ENCODE data around the gene IRX2. TPM values are rescaled to one million over a fixed set of nuclear protein-coding genes. Genes with fewer than 3 reads are reported as not detected.

The IRX2 gene
- total RNA-seq, 1 experiment from 2014 or later = not detected

DNA sequence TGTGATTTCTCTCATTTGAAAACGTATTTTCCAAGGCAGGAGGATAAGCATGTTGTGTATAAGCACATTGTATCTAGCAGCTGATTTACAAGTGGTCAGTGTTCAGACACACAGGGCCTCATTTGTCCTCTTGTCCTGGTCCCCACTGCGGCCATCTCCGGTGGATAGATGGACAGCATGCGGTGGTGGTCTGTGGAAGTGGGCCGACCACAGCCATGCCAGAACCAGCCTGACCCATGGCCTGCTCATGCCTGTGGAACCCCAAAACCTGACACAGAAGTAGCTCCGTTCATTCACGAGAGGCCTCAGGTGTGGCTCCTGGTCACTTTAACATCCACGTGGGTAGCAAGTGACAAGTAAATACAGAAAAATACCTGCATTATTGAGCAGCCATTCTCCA lies 14.6 kb downstream of the IRX2 start:
- TF ChIP-seq, protein P1, sequence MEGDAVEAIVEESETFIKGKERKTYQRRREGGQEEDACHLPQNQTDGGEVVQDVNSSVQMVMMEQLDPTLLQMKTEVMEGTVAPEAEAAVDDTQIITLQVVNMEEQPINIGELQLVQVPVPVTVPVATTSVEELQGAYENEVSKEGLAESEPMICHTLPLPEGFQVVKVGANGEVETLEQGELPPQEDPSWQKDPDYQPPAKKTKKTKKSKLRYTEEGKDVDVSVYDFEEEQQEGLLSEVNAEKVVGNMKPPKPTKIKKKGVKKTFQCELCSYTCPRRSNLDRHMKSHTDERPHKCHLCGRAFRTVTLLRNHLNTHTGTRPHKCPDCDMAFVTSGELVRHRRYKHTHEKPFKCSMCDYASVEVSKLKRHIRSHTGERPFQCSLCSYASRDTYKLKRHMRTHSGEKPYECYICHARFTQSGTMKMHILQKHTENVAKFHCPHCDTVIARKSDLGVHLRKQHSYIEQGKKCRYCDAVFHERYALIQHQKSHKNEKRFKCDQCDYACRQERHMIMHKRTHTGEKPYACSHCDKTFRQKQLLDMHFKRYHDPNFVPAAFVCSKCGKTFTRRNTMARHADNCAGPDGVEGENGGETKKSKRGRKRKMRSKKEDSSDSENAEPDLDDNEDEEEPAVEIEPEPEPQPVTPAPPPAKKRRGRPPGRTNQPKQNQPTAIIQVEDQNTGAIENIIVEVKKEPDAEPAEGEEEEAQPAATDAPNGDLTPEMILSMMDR (conservative IDR thresholded peaks at IDR 0.05; ENCODE audit: low read depth, low read length) = no peak
- no peak for TF ChIP-seq EZH2 (IDR thresholded peaks at IDR 0.05; ENCODE audit: borderline replicate concordance, low read depth, low read length, poor library complexity, severe bottlenecking)
- Histone ChIP-seq H3K4me3 (ENCODE audit: low read depth, low read length, poor library complexity, severe bottlenecking) (no peak overlapping the region), H3K4me1 (ENCODE audit: insufficient read depth, low read length, poor library complexity, severe bottlenecking) (no peaks in the 10 kb centered on the region), H3K27ac (ENCODE audit: low read depth, low read length, poor library complexity, severe bottlenecking) (no peak overlapping the region), H3K27me3 (replicated peaks; ENCODE audit: insufficient read depth, low read depth, low read length, poor library complexity) (no peaks in the 10 kb centered on the region), H3K9me3 (ENCODE audit: low read depth, low read length, poor library complexity, severe bottlenecking) (peaks cover 15% of the 10 kb centered on the region), H3K36me3 (ENCODE audit: insufficient read depth, low read length, poor library complexity, severe bottlenecking) (no peaks in the 10 kb centered on the region)
- intact Hi-C loops (cut with micrococcal nuclease; ENCODE audit: unreplicated experiment) = no loop called here
- no peak for DNase-seq (ENCODE audit: low spot score)
- CTCF ChIA-PET = no interaction called here
- BruUV-seq (replicated peaks) = no TSS peak
- POLR2A ChIA-PET (ENCODE audit: low non-redundant PET) = no interaction called here

GRCh38 chr5:2735996-2736395 lies 15.5 kb downstream of the IRX2 start:
- intact Hi-C loops (cut with micrococcal nuclease; ENCODE audit: unreplicated experiment) = no loop called here
- TF ChIP-seq EZH2 (IDR thresholded peaks at IDR 0.05; ENCODE audit: borderline replicate concordance, low read depth, low read length, poor library complexity, severe bottlenecking) = no peak
- TF ChIP-seq, protein P1 (conservative IDR thresholded peaks at IDR 0.05; ENCODE audit: low read depth, low read length) = no peak

DNA sequence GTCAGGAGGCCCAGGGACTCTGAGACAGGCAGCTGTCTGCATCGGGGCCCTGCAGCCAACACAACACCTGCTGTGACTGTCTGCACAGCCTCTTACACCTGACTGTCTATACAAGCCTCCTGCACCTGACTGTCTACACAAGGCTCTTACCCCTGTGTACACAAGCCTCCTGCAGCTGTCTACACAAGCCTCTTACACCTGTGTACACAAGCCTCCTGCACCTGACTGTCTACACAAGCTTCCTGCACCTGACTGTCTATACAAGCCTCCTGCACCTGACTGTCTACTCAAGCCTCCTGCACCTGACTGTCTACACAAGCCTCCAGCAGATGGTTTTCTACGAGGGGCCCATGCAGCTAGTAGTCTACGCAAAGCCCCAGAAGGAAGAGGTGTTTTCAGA lies 18.6 kb downstream of the IRX2 start:
- H3K4me3 ChIP-seq (ENCODE audit: low read depth, low read length, poor library complexity, severe bottlenecking) = no peak overlapping the region
- no peaks in the 10 kb centered on the region for H3K27me3 ChIP-seq (replicated peaks; ENCODE audit: insufficient read depth, low read depth, low read length, poor library complexity)
- BruUV-seq (replicated peaks) = no TSS peak
- TF ChIP-seq EZH2 (IDR thresholded peaks at IDR 0.05; ENCODE audit: borderline replicate concordance, low read depth, low read length, poor library complexity, severe bottlenecking) = no peak
- TF ChIP-seq, protein P1 (conservative IDR thresholded peaks at IDR 0.05; ENCODE audit: low read depth, low read length) = no peak
- ChIA-PET POLR2A (ENCODE audit: low non-redundant PET) (no interaction called here), CTCF (no interaction called here)
- H3K4me1 ChIP-seq (ENCODE audit: insufficient read depth, low read length, poor library complexity, severe bottlenecking) = no peaks in the 10 kb centered on the region
- peaks cover 19% of the 10 kb centered on the region for H3K9me3 ChIP-seq (ENCODE audit: low read depth, low read length, poor library complexity, severe bottlenecking)
- H3K27ac ChIP-seq (ENCODE audit: low read depth, low read length, poor library complexity, severe bottlenecking) = no peak overlapping the region
- H3K36me3 ChIP-seq (ENCODE audit: insufficient read depth, low read length, poor library complexity, severe bottlenecking) = no peaks in the 10 kb centered on the region
- intact Hi-C loops (cut with micrococcal nuclease; ENCODE audit: unreplicated experiment) = no loop called here
- DNase-seq (ENCODE audit: low spot score) = no peak

More at GRCh38 chr5:2735996-2736395, 15.5 kb downstream of the IRX2 start:
- ChIA-PET POLR2A (ENCODE audit: low non-redundant PET) (no interaction called here), CTCF (no interaction called here)
- BruUV-seq (replicated peaks) = no TSS peak
- Histone ChIP-seq H3K9me3 (ENCODE audit: low read depth, low read length, poor library complexity, severe bottlenecking) (peaks cover 13% of the 10 kb centered on the region), H3K4me1 (ENCODE audit: insufficient read depth, low read length, poor library complexity, severe bottlenecking) (no peaks in the 10 kb centered on the region), H3K27me3 (replicated peaks; ENCODE audit: insufficient read depth, low read depth, low read length, poor library complexity) (no peaks in the 10 kb centered on the region), H3K36me3 (ENCODE audit: insufficient read depth, low read length, poor library complexity, severe bottlenecking) (no peaks in the 10 kb centered on the region), H3K4me3 (ENCODE audit: low read depth, low read length, poor library complexity, severe bottlenecking) (no peak overlapping the region), H3K27ac (ENCODE audit: low read depth, low read length, poor library complexity, severe bottlenecking) (no peak overlapping the region)
- no peak for DNase-seq (ENCODE audit: low spot score)

Measured in A673 (cell line).